Sigmoid colon (tissue), 7 donors: ENCODE results near the gene BUB1. TPM values are rescaled to one million over a fixed set of nuclear protein-coding genes. Genes with fewer than 3 reads are reported as not detected.
"Not testable (repeated sequence)": the region's sequence is repeated elsewhere in the genome, so short reads cannot be mapped to it uniquely, and the experiment has no call there.

Experiments used
- DNase-seq: peaks from one replicate; pipeline ENCODE4 v3.0.0-alpha.2; 2019
- H3K27ac ChIP-seq, 4 donors: fragments of 200-600 bp; sonication (generic); one replicate each; pipeline ENCODE4 v1.5.1; 2016 to 2019; ENCODE audit warnings: mild to moderate bottlenecking in 1 of 4
- H3K27me3 ChIP-seq, 3 donors: fragments of 200-600 bp; sonication (generic); one replicate each; pipeline ENCODE4 v1.5.1; 2019; ENCODE audit warnings: mild to moderate bottlenecking in 1 of 3
- H3K36me3 ChIP-seq, 4 donors: fragments of 200-600 bp; sonication (generic); one replicate each; pipeline ENCODE4 v1.5.1; 2016 to 2019
- H3K4me1 ChIP-seq, 4 donors: fragments of 200-600 bp; sonication (generic); one replicate each; pipeline ENCODE4 v1.5.1; 2017 to 2019
- H3K4me3 ChIP-seq, 4 donors: fragments of 200-600 bp; sonication (generic); one replicate each; pipeline ENCODE4 v1.5.1; 2017 to 2019; ENCODE audit warnings: mild to moderate bottlenecking in 2 of 4, moderate library complexity in 1 of 4
- H3K9me3 ChIP-seq, 4 donors: fragments of 200-600 bp in 3 of 4; sonication (generic) in 3 of 4; one replicate each; pipeline versions ENCODE4 v1.5.1 to v1.6.1; 2013 to 2019
- CTCF ChIP-seq, 4 experiments: fragments of 450-650 bp in 3 of 4; fragments of 200-600 bp in 1 of 4; IDR thresholded peaks; one replicate each; pipeline ENCODE4 v1.5.1; 2016 to 2019; ENCODE audit warnings: antibody characterized with exemption in 4 of 4, mild to moderate bottlenecking in 3 of 4, moderate library complexity in 2 of 4
- EP300 ChIP-seq, 4 donors: sonication (generic); formaldehyde crosslinking; IDR thresholded peaks; one replicate each; pipeline ENCODE4 v1.6.1; 2017; ENCODE audit warnings: antibody characterized with exemption in 4 of 4
- POLR2A ChIP-seq, 2 donors: fragments of 450-650 bp; IDR thresholded peaks; one replicate each; pipeline ENCODE4 v1.6.1; 2016; ENCODE audit warnings: antibody characterized with exemption in 2 of 2, mild to moderate bottlenecking in 2 of 2, moderate library complexity in 2 of 2
- POLR2AphosphoS5 ChIP-seq, 4 donors: sonication (generic); formaldehyde crosslinking; IDR thresholded peaks; one replicate each; pipeline ENCODE4 v1.6.1; 2017; ENCODE audit warnings: antibody characterized with exemption in 4 of 4
- WGBS, 2 donors: extraction: QIAGEN DNeasy Blood & Tissue Kit; methylation state at CpG; one replicate each; pipeline ENCODE4 v1.1.7; 2013; 5-methylcytosine and 5-hydroxymethylcytosine counted together
- intact Hi-C: fragments of 100-400 bp; cut with DNase I; formaldehyde crosslinking; loops from one replicate; pipeline ENCODE4 v1.15.1; 2023
- polyA plus RNA-seq, 3 donors: library from polyadenylated mRNA; stranded (reverse); fragments of 200-250 nt; gene quantifications; one replicate each; pipeline ENCODE4 v1.2.3, GENCODE V29; 2013
- total RNA-seq, 4 donors: library from RNA; depleted of rRNA; stranded (reverse); fragments of >200 nt; gene quantifications; one replicate each; pipeline ENCODE4 v1.1.0, GENCODE V29; 2016
- donor health status: healthy with polysubstance abuse.
- donor health status: Bipolar disorder and iron deficiency.
- donor health status: healthy.

The BUB1 gene
- total and polyA plus RNA-seq, 7 donors = 0.33 to 12.3 (median 1.1) TPM

DNA sequence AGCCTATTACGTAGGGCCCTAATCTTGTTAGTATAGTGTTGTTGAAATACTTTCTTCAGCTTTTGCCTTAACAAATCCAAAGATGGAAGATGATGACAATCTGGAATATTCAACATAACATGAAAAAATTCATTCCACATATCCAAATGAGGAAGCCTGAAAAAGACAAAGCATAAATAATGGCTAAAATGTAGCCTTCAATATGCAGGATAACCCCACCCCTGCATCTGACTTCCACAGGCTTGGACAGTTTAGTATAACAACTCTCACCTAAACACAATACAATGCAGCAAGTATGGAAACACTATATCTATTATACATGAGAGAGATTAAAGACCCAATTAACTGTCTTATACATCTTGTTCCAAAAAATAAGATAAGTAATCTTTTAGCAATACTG lies 39.9 kb downstream of the BUB1 start:
- H3K27ac ChIP-seq = no peak overlapping the region
- TF ChIP-seq POLR2AphosphoS5 (IDR thresholded peaks at IDR 0.05) (no peak), POLR2A (IDR thresholded peaks at IDR 0.05) (no peak), EP300 (IDR thresholded peaks at IDR 0.05) (no peak), CTCF (IDR thresholded peaks at IDR 0.05) (no peak)
- DNase-seq = no peak
- H3K4me1 ChIP-seq = no peaks in the 10 kb centered on the region
- no peaks in the 10 kb centered on the region for H3K9me3 ChIP-seq
- no peak overlapping the region for H3K4me3 ChIP-seq
- intact Hi-C loops = no loop called here
- 93 to 97% methylated on average over 1 of the region's 1 CpG for WGBS, 2 donors
- H3K27me3 ChIP-seq = no peaks in the 10 kb centered on the region
- H3K36me3 ChIP-seq = no peaks in the 10 kb centered on the region

DNA sequence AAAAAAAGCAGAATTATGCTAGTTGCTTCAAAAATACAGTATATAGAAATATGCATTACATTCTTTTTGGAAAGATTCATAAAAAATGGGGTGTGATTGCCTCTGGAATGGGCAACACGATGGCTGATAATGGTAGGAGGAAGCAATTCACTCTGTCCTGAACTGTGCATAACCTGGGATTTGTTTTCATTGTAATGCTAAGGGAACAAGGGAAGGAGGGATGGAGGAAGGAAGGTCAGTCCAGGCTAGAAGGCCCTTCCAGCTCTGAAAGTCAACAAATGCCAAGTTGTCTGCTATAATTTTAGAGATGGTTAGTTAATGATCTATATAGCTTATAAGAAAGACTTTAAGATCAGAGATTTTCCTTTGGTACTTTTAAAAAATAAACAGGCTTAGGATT lies 40.8 kb downstream of the BUB1 start:
- DNase-seq = no peak
- WGBS, 2 donors = 34 to 73% methylated on average over 1 of the region's 1 CpG
- no peaks in the 10 kb centered on the region for H3K27me3 ChIP-seq
- H3K27ac ChIP-seq = no peak overlapping the region
- H3K9me3 ChIP-seq = no peaks in the 10 kb centered on the region
- H3K4me3 ChIP-seq = no peak overlapping the region
- intact Hi-C loops = no loop called here
- no peak for TF ChIP-seq CTCF (IDR thresholded peaks at IDR 0.05)
- no peak for TF ChIP-seq POLR2A (IDR thresholded peaks at IDR 0.05)
- no peak for TF ChIP-seq POLR2AphosphoS5 (IDR thresholded peaks at IDR 0.05)
- no peak for TF ChIP-seq EP300 (IDR thresholded peaks at IDR 0.05)
- no peaks in the 10 kb centered on the region for H3K36me3 ChIP-seq
- no peaks in the 10 kb centered on the region for H3K4me1 ChIP-seq

- H3K27ac ChIP-seq, H3K4me1 ChIP-seq, H3K9me3 ChIP-seq, DNase-seq, intact Hi-C loops, H3K27me3 ChIP-seq, H3K36me3 ChIP-seq, H3K4me3 ChIP-seq: not testable (repeated sequence)
- WGBS, 2 donors = 94 to 99% methylated on average over 3 of the region's 4 CpGs
Observed at GRCh38 chr2:110635949-110636628, 41.8 kb downstream of the BUB1 start.

- 96 to 100% methylated on average over 1 of the region's 1 CpG for WGBS, 2 donors
- intact Hi-C loops, DNase-seq, H3K27ac ChIP-seq, H3K36me3 ChIP-seq, H3K4me3 ChIP-seq, H3K9me3 ChIP-seq, H3K27me3 ChIP-seq, H3K4me1 ChIP-seq: not testable (repeated sequence)
Observed at GRCh38 chr2:110627348-110627747, 50.5 kb downstream of the BUB1 start.

- 72 to 79% methylated on average over 1 of the region's 9 CpGs for WGBS, 2 donors
- H3K4me3 ChIP-seq, H3K36me3 ChIP-seq, H3K27me3 ChIP-seq, H3K27ac ChIP-seq, DNase-seq, H3K4me1 ChIP-seq, H3K9me3 ChIP-seq, intact Hi-C loops: not testable (repeated sequence)
Observed at GRCh38 chr2:110619326-110619939, 58.4 kb downstream of the BUB1 start.

DNA sequence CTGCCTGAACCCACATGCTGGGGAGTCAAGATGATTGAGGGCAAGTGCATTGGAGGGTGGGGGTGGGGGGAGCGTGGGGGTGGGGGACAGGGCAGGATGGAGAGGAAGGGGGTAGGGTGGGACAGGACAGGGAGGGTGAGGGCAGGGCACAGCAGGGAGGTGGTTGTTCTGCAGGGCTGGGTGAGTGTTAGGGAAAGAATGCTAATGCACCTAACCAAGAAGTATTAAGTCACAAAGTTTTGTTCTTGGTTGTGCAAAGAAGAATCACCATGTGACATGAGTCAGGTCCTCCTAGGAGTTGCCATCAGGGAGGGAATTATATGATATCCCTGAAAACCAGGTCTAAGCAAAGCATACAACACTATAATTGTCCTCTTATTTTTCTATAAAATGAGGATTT lies 63.9 kb downstream of the BUB1 start:
- WGBS, 2 donors = no CpG with 5 or more reads among the region's 1 CpG
- H3K36me3 ChIP-seq, H3K4me3 ChIP-seq, H3K27ac ChIP-seq, H3K4me1 ChIP-seq, H3K9me3 ChIP-seq, DNase-seq, H3K27me3 ChIP-seq, intact Hi-C loops: not testable (repeated sequence)

- H3K36me3 ChIP-seq, intact Hi-C loops, H3K27ac ChIP-seq, H3K27me3 ChIP-seq, H3K9me3 ChIP-seq, DNase-seq, H3K4me1 ChIP-seq: not testable (repeated sequence)
- H3K4me3 ChIP-seq = peak overlapping the region in 3 of 4 donors; percentile 17 to 23 (median 23)
- WGBS, 2 donors = 0% methylated on average over 60 of the region's 94 CpGs
Observed at GRCh38 chr2:110610613-110611250, 67.1 kb downstream of the BUB1 start.

- H3K27me3 ChIP-seq, H3K36me3 ChIP-seq, DNase-seq, H3K9me3 ChIP-seq, H3K4me1 ChIP-seq, H3K27ac ChIP-seq, intact Hi-C loops: not testable (repeated sequence)
- peak overlapping the region in 3 of 4 donors; percentile 17 to 23 (median 23) for H3K4me3 ChIP-seq
- 2% methylated on average over 26 to 27 of the region's 45 CpGs for WGBS, 2 donors
Observed at GRCh38 chr2:110609843-110610612, 67.8 kb downstream of the BUB1 start.

- H3K9me3 ChIP-seq, H3K36me3 ChIP-seq, DNase-seq, H3K4me1 ChIP-seq, H3K27me3 ChIP-seq, intact Hi-C loops, H3K27ac ChIP-seq, H3K4me3 ChIP-seq: not testable (repeated sequence)
- WGBS, 2 donors = no CpG with 5 or more reads among the region's 8 CpGs
Observed at GRCh38 chr2:110608788-110609502, 68.9 kb downstream of the BUB1 start.
